H1 (cell line): Measurements from ENCODE around the gene RERE. TPM values are rescaled to one million over a fixed set of nuclear protein-coding genes. Genes with fewer than 3 reads are reported as not detected.

Source experiments
- ASH2L ChIP-seq: fragments of 200-600, 300-600 bp; sonication (generic); IDR thresholded peaks from one replicate; pipeline ENCODE4 v1.7.1; 2017; ENCODE audit warnings: low read length
- BACH1 ChIP-seq: IDR thresholded peaks from 2 replicates; pipeline ENCODE4 v1.6.1; 2012; ENCODE audit warnings: low read length, improper control_type of control experiment
- CBX8 ChIP-seq: fragments of 300-800, 300-1000 bp; sonication (generic); IDR thresholded peaks from 2 replicates; pipeline ENCODE4 v1.7.1; 2016; ENCODE audit warnings: low read depth, low read length, borderline replicate concordance
- CEBPB ChIP-seq: IDR thresholded peaks from 2 replicates; pipeline ENCODE4 v1.6.1; 2012; ENCODE audit warnings: low read depth, low read length
- CHD2 ChIP-seq: IDR thresholded peaks from 2 replicates; pipeline ENCODE4 v1.6.1; 2012; ENCODE audit warnings: low read length, improper control_type of control experiment
- EGR1 ChIP-seq: IDR thresholded peaks from 2 replicates; pipeline ENCODE4 v1.6.1; 2011; ENCODE audit warnings: low read depth, low read length, borderline replicate concordance
- GABPA ChIP-seq: IDR thresholded peaks from 2 replicates; pipeline ENCODE4 v1.6.1; 2011; ENCODE audit warnings: mild to moderate bottlenecking, low read length, moderate library complexity, borderline replicate concordance; ENCODE audit not compliant: insufficient read depth
- GTF2F1 ChIP-seq: IDR thresholded peaks from 2 replicates; pipeline ENCODE4 v1.6.1; 2012; ENCODE audit warnings: low read depth, low read length, improper control_type of control experiment, borderline replicate concordance
- JUN ChIP-seq: IDR thresholded peaks from 2 replicates; pipeline ENCODE4 v1.6.1; 2011; ENCODE audit warnings: low read depth, mild to moderate bottlenecking, improper control_type of control experiment, low read length
- JUND ChIP-seq: IDR thresholded peaks from 2 replicates; pipeline ENCODE4 v1.6.1; 2011; ENCODE audit warnings: mild to moderate bottlenecking, improper control_type of control experiment, low read length
- KDM1A ChIP-seq: fragments of 200-600, 300-600 bp; sonication (generic); IDR thresholded peaks from 2 replicates; pipeline ENCODE4 v1.7.1; 2016; ENCODE audit warnings: mild to moderate bottlenecking, low read length, borderline replicate concordance
- KDM5A ChIP-seq: fragments of 200-600 bp; IDR thresholded peaks from 2 replicates; pipeline ENCODE4 v1.7.1; 2012; ENCODE audit warnings: mild to moderate bottlenecking, low read length, inconsistent platforms, mixed read lengths
- MAFK ChIP-seq: IDR thresholded peaks from 2 replicates; pipeline ENCODE4 v1.6.1; 2012; ENCODE audit warnings: low read depth, mild to moderate bottlenecking, improper control_type of control experiment, low read length
- MAX ChIP-seq: IDR thresholded peaks from 2 replicates; pipeline ENCODE4 v1.6.1; 2012; ENCODE audit warnings: inconsistent platforms
- POLR2A ChIP-seq, 2 experiments: IDR thresholded peaks; 1 replicate in 1 of 2; 2 replicates in 1 of 2; pipeline ENCODE4 v1.6.1; 2011; ENCODE audit warnings: low read depth in 2 of 2, low read length in 2 of 2, mild to moderate bottlenecking in 2 of 2; ENCODE audit errors: control extremely low read depth in 1 of 2
- RBBP5 ChIP-seq: IDR thresholded peaks from 2 replicates; pipeline ENCODE4 v1.7.1; 2012; ENCODE audit warnings: low read depth, mild to moderate bottlenecking, inconsistent platforms, low read length, moderate library complexity, borderline replicate concordance
- RFX5 ChIP-seq: IDR thresholded peaks from 2 replicates; pipeline ENCODE4 v1.6.1; 2011; ENCODE audit warnings: low read depth, low read length, improper control_type of control experiment, borderline replicate concordance
- SAP30 ChIP-seq: fragments of 300-600 bp; sonication (generic); IDR thresholded peaks from 2 replicates; pipeline ENCODE4 v1.7.1; 2012; ENCODE audit warnings: low read length, moderate library complexity, mild to moderate bottlenecking, inconsistent platforms; ENCODE audit not compliant: insufficient read depth, insufficient replicate concordance
- SIRT6 ChIP-seq: IDR thresholded peaks from one replicate; pipeline ENCODE4 v1.7.1; 2012; ENCODE audit warnings: low read length, inconsistent platforms
- SIX5 ChIP-seq: IDR thresholded peaks from 2 replicates; pipeline ENCODE4 v1.6.1; 2011; ENCODE audit warnings: mild to moderate bottlenecking, low read depth, low read length
- SP2 ChIP-seq: IDR thresholded peaks from 2 replicates; pipeline ENCODE4 v1.6.1; 2012; ENCODE audit warnings: mild to moderate bottlenecking, low read length, inconsistent platforms
- SP4 ChIP-seq: IDR thresholded peaks from 2 replicates; pipeline ENCODE4 v1.6.1; 2012; ENCODE audit warnings: low read length, inconsistent platforms
- SRF ChIP-seq: IDR thresholded peaks from 2 replicates; pipeline ENCODE4 v1.6.1; 2011; ENCODE audit warnings: mild to moderate bottlenecking, low read depth, low read length, moderate library complexity
- TCF12 ChIP-seq: IDR thresholded peaks from 2 replicates; pipeline ENCODE4 v1.6.1; 2011; ENCODE audit warnings: low read depth, mild to moderate bottlenecking, low read length
- TEAD4 ChIP-seq: IDR thresholded peaks from 2 replicates; pipeline ENCODE4 v1.6.1; 2012; ENCODE audit warnings: low read depth, low read length, inconsistent platforms, mixed read lengths
- USF2 ChIP-seq: IDR thresholded peaks from 2 replicates; pipeline ENCODE4 v1.6.1; 2011; ENCODE audit warnings: low read length, improper control_type of control experiment
- YY1 ChIP-seq: IDR thresholded peaks from 2 replicates; pipeline ENCODE4 v1.6.1; 2011; ENCODE audit warnings: low read depth, mild to moderate bottlenecking, low read length
- ZNF274 ChIP-seq: IDR thresholded peaks from 2 replicates; pipeline ENCODE4 v1.7.0; 2012; ENCODE audit warnings: low read length, borderline replicate concordance; ENCODE audit errors: extremely low read depth
- polyA plus RNA-seq, 7 experiments: library from polyadenylated mRNA; depleted of rRNA in 3 of 7; stranded (reverse) in 5 of 7; unstranded in 2 of 7; fragments of >200 nt in 5 of 7; fragments of 200-250 nt in 2 of 7; gene quantifications; 1 replicate in 5 of 7; 2 replicates in 1 of 7; 4 replicates in 1 of 7; pipeline versions ENCODE4 v1.2.1 to v1.2.3, GENCODE V29; 2011 to 2013; ENCODE audit warnings: missing spikeins in 2 of 7, mixed read lengths in 2 of 7
- total RNA-seq: library from RNA; stranded (reverse); fragmentation: NEBNext Ultra II Directional; extraction: Animal tissue kit (Norgen Biotek cat#: 25700); gene quantifications from 2 replicates; pipeline ENCODE4 v1.2.1, GENCODE V29; 2021

RERE gene
- total and polyA plus RNA-seq, 2 of the 8 experiments (the other 6 are each of a cell fraction or from before 2014, with no cell fraction given): 15.3 to 142 TPM

- TF ChIP-seq JUND (no peak), BACH1 (no peak), MAFK (no peak), USF2 (no peak), RFX5 (no peak), ASH2L (no peak), TEAD4 (no peak), CBX8 (no peak), SIRT6 (no peak), YY1 (peak; percentile 65), SRF (no peak), KDM1A (peak; percentile 22; the same call in 1 of the 2 replicates), MAX (0 out of 2 replicates have a peak, but pooled peaks have one; percentile 14), GTF2F1 (no peak), TCF12 (0 out of 2 replicates have a peak, but pooled peaks have one; percentile 73), ZNF274 (no peak), GABPA (no peak), JUN (no peak), SIX5 (no peak), KDM5A (no peak), SP4 (no peak), CEBPB (peak; percentile 90), SAP30 (no peak), SP2 (no peak), POLR2A (IDR thresholded peaks at IDR 0.05; ENCODE audit: control extremely low read depth in 1 of 2, low read depth in 2 of 2, low read length in 2 of 2) (no peak), CHD2 (no peak), EGR1 (peak; percentile 23; the same call in 1 of the 2 replicates), RBBP5 (no peak)
These were observed 86.3 kb downstream of the RERE start (continued) for GRCh38 chr1:8731162-8731561.
